Stimulated activated CD8-positive, alpha-beta memory T cell treated with anti-CD3 and anti-CD28 coated beads, Interleukin-15, amount 100 ng/mL, for 24 hours (primary cell): ENCODE results near the gene ARID1B.

Experiments
- DNase-seq: peaks from one replicate; pipeline ENCODE4 v3.0.0-alpha.2; 2020; ENCODE audit warnings: low read depth

The ARID1B gene

DNA sequence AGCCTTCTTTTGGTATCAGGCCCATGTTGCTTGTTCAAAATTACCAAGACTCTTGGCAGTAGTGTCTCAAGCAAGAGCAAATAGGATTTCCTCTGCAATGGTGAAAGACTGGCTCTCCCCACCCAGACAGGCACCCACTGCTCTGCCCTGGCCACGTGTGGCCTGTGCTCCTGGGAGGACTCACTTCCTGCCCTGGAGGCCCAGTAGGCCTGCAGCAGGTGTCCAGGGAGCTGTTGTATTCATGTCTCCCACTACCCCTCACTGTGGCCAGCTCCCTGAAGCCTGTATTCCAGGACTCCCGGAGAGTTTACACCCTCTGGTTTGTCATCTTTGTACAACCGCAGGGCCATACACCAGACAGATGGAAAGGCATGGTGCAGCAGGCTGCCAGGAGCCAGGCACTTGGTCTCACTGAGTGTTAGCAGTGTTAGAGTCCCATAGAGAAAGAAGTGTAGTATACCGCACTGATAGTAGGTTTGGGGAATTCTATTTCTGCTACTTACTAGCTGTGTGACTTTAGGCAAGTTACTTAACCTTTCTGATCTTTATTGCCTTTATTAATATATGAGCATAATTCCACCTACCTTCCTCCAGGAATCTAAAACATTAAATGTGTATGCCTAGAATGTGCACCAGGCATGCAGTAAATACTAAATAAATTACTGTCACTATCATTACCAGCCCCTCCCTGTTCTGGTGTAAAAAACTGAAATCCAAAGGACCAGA, 386.4 kb downstream of the ARID1B start:
- no peak for DNase-seq

GRCh38 chr6:157164972-157165371, 387.8 kb downstream of the ARID1B start:
- no peak for DNase-seq

DNA sequence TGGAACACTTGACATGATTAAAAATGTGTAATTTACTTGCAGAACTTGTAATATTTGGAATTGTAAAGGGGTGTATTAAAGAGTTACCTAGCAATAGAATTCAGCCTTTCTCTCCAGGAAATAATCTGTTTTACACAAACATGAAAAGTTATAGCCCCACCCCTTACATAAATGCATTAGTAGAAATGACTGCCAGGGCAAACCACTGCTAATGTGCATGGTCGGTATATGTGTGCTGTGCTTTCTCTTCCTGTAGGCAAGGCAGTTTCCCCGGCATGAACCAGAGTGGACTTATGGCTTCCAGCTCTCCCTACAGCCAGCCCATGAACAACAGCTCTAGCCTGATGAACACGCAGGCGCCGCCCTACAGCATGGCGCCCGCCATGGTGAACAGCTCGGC, 389.6 kb downstream of the ARID1B start:
- no peak for DNase-seq

DNA sequence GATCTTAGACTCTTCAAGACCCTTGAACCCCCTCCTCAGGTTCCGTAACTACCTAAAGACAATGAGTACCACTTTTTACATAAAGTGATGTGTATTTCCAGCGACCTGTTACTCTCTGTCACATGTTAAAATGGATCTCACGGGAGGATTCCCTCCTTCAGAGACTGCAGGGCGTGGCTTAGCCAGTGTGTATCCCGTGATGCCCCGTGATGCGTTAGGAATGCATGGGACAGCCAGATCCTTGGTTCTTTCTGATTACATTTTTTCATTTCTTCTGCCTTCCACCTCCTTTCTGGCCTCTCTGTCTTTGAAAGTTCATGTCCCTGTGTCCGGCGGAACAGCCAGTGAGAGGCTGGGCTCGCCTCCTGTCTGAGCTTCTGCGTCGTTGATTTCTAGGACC, 390.7 kb downstream of the ARID1B start:
- DNase-seq: no peak

DNA sequence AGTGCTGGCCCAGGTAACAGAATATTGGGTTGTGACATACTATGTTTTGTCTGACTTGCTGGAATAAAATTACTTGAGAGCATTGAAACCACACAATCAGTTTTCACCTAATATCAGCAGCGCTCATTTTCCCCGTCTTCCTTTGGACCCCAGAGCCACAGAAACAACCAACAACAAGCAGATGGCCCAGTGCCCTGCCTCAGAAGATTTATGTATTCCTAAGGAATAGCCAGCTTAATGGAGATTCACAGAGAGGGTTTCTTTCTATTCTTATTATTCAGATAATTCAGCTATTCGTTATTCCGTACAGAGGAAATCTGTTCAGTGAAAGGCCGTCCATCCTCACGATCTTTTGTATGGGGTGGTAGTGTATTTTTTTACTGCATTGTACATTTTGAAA, 391.3 kb downstream of the ARID1B start:
- no peak for DNase-seq

DNA sequence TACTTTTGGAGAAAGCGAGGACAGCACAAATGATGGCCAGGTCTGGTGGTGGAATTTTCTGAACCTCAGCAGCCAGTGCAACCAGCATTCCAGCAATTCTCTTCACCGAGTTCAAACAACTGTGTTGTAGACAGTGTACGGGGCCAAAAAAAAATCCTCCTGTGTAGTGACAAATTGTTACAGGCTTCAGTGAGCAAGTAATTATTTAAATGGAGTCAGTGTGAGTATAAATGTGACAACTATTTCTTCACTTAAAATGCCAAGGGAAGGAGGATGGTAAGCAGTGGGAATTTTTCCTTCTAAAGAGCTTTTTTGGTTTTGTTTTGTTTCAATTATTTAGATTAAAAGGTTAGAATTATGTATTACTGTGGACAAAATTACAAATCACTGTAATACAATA, 392.0 kb downstream of the ARID1B start:
- DNase-seq: no peak

DNA sequence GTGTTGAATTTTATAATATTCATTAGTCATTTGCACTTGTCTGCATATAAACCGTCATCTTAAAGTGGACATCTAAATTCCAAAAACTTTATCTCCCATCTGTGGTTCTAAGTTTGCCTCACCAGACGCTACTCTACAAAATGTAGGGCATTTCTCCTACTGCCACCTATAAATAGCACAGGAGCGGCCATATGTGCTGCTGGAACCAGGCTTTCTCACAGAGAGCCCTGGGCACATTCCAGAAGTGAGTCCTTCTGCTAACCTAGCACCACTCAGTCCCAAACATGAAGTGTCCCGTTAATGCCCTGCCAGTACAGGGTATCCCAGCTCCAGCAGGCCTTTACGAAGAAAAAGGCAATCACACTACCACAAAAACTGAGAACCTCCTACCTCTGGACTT, 392.5 kb downstream of the ARID1B start:
- DNase-seq: no peak

- DNase-seq: no peak
Observed at GRCh38 chr6:157170535-157170934, 393.4 kb downstream of the ARID1B start.

GRCh38 chr6:157171801-157172200, 394.6 kb downstream of the ARID1B start:
- DNase-seq: no peak

GRCh38 chr6:157172231-157172701, 395.1 kb downstream of the ARID1B start:
- no peak for DNase-seq

DNA sequence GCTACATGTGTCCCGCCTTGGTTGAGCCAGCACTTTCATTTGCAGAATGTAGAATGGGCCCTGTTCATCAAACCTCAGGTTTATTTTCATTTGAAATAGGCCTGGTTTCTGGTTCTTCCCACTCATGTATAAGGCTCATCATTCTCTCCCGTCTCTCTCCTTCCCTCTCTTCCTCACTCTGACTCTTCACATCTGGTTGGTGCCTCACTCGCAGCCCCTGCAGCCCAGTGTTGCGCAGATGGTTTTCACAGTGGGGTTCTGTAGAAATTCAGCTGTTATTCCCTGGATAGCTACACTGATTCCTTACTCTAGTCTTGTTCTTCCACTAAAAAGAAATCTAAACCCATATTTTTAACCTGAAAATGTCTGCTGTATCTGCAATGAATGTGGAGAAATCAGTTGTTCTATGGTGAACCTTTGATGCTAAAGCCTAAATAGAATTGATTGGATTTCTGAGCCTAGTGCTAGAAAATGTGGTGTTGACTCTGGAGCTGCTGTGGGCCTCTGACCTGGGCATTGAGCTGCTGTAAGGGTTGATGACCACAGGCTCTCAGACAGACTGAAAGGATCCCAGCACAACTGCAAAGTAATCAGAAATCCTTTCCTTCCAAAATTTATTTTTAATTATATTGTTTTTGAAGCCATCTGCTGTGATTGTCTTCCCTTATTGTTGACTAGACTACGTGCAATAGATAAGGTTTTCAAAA, 395.8 kb downstream of the ARID1B start:
- DNase-seq: no peak

GRCh38 chr6:157173776-157174175, 396.6 kb downstream of the ARID1B start:
- no peak for DNase-seq

- DNase-seq: no peak
Observed at GRCh38 chr6:157174731-157175130, 397.6 kb downstream of the ARID1B start.

GRCh38 chr6:157177731-157178336, 400.7 kb downstream of the ARID1B start:
- DNase-seq: no peak

GRCh38 chr6:157181649-157182048, 404.5 kb downstream of the ARID1B start:
- no peak for DNase-seq

DNA sequence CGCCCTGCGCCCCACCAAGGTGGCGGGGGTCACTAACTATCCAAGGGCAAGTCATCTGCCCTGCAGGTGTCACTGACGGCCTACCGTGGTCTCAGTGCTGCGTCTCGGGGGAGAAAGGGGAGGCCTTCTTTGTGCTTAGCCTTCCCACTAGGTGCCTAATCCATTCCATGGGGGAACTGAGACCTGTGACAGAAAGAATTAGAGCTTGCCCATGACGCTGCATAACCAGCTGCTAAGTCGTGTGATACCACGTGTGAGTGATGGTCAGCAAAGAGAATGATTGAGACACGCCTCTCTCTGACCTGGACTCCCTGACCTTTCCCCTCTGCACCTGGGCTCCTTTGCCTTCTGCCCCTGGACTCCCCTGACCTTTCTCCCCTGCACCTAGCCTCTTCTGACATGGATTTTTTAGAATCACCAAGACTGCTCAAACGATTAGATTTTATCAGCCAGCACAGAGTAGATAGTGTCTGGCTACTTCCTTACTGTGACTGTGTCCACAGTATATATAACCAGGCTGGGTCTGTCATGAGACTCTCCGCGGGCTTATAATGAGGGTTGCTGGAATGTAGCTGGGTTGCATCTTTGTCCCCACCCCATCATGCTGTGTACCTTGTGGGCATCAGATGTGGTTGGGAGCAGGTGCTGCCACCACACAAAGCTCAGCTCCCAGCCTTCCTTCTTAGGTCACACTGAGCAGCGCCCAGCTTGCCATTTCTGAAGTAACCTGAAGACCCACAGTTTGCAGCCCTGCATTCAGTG, 405.5 kb downstream of the ARID1B start:
- DNase-seq: no peak

- peak; percentile 26 for DNase-seq
Observed at GRCh38 chr6:157184202-157185015, 407.2 kb downstream of the ARID1B start.

DNA sequence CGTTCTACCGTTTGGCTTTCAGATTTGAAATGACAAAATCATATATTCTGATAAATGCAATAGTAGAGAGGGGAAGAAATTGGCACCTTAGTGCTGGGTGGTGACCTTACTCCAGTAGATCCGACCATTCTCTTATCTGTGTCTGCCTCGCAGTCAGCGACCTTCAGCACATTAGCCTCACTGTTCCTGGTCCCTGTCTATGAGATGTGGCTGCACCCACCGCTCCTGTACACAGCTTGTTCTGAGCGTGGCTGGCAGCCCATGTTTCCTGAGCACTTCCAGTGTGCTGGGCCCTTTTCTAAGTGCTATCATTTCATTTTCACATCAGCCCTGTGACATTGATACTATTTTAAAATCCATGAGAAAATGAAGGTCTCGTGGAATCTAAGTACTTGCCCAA, 408.0 kb downstream of the ARID1B start:
- no peak for DNase-seq

DNA sequence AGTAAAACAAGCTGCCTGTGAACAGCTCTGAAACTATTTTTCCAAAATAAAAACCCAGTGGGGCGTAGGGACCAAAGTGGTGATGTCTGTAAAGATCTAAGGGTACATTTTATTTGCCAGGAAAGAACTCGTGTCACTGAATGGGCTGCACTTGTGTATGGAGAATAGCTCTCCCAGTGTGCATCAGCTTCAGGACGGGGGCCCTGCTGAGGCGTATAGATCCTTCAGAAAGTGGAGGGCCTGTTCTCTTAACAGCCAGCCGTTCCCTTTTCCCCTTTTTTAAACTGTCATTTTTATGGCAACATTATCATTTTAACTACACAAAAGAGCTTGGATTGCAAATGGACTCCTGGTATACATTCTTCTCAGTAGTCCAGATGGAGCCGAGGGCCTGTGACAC, 408.8 kb downstream of the ARID1B start:
- no peak for DNase-seq

- DNase-seq: no peak
Observed at GRCh38 chr6:157186785-157187181, 409.6 kb downstream of the ARID1B start.
